Glomerular visceral epithelial cell (primary cell): Measurements from ENCODE around the gene GRK6.
A peak's percentile ranks its signal among the peaks of the same experiment; 100 is the strongest.
"Not testable (repeated sequence)": the region's sequence is repeated elsewhere in the genome, so short reads cannot be mapped to it uniquely, and the experiment has no call there.

ENCODE experiments used
- DNase-seq: peaks from one replicate; pipeline ENCODE4 v3.0.0-alpha.2; 2016; ENCODE audit errors: extremely low spot score

Gene GRK6

DNA sequence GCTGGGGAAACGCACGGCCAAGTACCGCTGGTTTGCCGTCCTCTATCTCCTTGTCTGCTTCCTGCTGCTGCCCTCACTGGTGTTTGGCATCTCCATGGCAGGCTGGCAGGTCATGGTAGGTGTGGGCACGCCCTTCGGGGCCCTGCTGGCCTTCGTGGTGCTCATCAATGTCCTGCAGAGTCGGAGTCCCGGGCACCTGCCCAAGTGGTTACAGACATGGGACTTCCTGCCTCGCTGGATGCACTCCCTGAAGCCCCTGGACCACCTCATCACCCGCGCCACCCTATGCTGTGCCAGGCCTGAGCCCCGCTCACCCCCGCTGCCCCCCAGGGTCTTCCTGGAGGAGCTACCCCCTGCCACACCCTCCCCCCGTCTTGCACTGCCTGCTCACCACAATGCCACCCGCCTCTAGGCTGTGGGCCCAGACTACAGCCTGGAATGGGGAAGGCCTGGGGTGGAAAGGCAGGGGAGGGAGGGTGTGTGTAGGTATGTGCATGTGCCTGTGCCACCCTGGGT is 28.5 kb upstream of the GRK6 start:
- no peak for DNase-seq

DNA sequence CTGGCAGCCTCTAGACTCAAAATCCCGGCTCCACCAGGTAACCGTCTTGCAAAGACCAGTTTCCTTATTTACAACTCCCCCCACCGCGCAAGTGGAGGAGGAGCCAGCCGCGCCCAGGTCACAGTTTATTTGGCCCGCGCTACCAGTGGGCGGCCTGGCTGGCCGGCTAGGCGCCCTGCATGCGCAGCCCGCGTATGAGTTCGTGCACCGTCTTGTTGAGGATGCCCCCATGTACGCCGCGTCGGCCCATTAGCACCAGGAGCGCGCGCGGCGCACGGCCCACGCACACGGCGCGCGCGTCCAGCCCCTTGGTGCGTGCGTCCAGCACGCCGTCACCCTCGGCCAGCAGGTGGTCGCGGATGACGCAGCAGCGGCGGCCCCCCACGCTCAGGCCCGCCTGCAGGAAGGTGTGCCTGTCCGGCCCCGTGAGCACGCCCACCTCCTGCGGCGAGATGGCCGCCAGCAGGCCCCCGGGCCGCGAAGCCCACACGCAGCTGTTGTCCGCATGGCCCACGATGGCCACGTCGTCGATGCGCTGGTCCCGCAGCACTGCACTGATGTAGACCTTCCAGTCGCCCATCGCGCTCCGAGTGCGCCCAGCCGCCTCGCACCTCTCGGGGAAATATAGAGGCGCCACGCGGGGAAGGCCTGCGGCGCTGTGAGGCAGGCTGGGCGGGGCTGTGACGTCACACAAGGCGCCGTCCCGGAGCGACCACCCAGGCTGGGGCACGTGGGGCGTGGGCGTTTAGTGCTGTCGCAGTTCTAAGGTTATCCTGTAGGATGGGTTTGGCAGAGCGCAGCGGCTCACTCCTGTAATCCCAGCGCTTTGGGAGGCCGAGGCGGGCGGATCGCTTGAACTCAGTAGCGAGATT is 26.2 kb upstream of the GRK6 start, which contains the start of gene PFN3:
PFN3 (minus strand) TSS at position 665 of the 872 bp plus-strand sequence; CDS start at position 580, 85 bp downstream.
- DNase-seq, result no peak

GRCh38 chr5:177402271-177403043 is 24.0 kb upstream of the GRK6 start:
- peak; percentile 75 for DNase-seq

GRCh38 chr5:177403102-177403791 is 23.2 kb upstream of the GRK6 start:
- DNase-seq, result peak; percentile 20

- peak; percentile 86 for DNase-seq
Observed at GRCh38 chr5:177403792-177404640, 22.5 kb upstream of the GRK6 start.

GRCh38 chr5:177404641-177405179 is 21.8 kb upstream of the GRK6 start:
- DNase-seq, result no peak

DNA sequence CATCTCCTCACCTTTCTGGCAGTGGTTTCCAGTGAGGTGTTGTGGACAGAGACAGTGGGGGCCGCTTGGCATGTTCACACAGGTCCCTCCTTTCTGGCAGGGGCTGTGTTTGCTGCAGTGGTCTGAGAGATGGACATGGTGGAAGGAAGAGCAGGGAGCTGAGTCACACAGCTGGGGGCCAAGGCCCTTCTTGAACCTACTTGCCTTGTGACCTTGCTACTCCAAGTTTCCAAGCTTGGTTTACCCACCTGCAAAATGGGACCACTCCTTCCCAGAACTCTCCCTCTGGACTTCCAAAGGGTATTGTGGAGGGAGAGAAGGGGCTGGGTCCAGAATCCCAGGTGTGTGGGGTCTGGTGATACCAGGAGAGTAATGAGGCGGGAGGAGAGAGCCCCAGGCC is 21.2 kb upstream of the GRK6 start:
- DNase-seq, result no peak

- DNase-seq, result no peak
Observed at GRCh38 chr5:177405805-177406204, 20.7 kb upstream of the GRK6 start.

- no peak for DNase-seq
Observed at GRCh38 chr5:177409043-177409801, 17.3 kb upstream of the GRK6 start, which contains the start of gene F12. TSS of gene F12 (minus strand) at chr5:177409564. CDS start at chr5:177409527, 37 bp downstream.

DNA sequence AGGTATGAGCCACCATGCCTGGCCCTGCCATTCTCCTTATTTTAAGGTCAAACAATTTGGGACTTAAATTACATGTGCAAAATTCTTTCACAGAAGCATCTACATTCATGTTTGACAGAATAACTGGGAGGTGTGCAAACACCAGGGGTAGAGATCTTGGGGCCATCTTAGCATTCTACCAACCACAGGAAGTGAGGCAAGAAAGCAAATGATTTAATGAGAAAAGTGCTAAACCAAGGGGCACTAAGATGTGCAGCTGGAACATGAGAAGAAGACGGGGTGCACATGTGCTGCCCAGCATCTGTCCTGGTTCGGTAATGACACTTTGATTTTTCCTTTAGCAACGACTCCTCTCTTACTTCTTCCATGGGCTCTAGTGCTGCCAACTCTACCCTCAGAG is 15.9 kb upstream of the GRK6 start:
- no peak for DNase-seq

DNA sequence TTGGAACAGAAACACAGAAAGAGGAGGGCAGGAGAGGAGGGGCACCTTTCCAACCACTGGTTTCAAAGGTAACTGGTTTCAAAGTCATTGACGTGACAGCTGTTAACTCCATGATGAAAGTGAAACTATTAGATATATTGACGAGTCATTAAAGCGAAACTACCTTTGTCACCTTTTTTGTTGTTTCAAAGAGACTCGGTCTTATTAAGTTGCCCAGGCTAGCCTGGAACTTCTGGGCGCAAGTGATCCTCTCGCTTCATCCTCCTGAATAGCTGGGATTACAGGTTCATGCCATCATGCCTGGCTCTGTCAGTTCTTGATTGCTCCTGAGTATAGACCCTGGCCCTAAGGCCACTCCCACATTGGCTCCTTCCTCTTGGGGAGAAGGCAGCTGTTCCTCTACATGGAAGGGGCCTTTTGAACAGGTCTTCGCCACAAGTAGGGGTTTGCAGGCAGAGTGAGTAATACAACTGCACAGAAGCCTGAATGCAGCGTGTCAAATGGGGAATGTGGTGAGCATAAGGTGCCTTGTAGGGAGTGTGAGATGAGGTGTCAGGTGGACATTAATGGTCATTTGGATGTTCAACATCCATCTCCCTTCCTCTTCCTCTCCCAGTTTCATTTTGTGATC is 13.8 kb upstream of the GRK6 start:
- DNase-seq, result no peak

GRCh38 chr5:177414481-177414880 is 12.0 kb upstream of the GRK6 start:
- DNase-seq, result no peak

GRCh38 chr5:177417081-177417480 is 9.4 kb upstream of the GRK6 start:
- DNase-seq, result not testable (repeated sequence)

GRCh38 chr5:177419046-177419445 is 7.4 kb upstream of the GRK6 start:
- DNase-seq, result peak; percentile 28

GRCh38 chr5:177420472-177420871 is 6.0 kb upstream of the GRK6 start:
- not testable (repeated sequence) for DNase-seq

DNA sequence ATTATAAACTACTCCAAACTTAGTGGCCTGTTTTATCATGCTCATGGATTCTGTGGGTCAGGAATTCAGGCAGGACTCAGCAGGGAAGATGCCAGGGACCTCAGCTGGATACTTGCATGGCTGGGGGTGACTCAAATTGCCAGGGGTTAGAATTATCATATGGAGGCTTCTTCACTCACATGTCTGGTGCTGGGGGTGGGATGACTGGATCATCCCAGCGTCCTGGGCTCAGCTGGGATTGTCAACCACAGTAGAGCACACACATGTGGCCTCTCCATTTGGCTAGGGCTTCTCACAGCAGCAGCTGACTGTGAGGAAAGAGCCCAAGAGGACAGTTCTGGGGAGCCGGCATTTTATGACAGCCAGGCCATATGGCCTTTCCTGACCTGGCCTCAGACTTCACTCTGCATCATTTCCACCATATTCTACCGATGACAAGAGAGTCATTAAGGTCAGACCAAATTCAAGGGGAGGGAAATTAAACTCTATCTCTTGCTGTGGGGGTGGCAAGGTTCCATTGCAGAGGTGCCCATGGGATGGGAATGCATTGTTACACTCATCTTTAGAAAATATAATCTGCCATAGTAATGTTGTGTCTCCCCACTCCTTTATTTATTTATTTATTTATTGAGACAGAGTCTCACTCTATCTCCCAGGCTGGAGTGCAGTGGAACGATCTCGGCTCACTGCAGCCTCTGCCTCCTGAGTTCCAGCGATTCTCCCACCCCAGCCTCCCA is 5.2 kb upstream of the GRK6 start:
- no peak for DNase-seq

GRCh38 chr5:177423671-177424070 is 2.8 kb upstream of the GRK6 start:
- no peak for DNase-seq

DNA sequence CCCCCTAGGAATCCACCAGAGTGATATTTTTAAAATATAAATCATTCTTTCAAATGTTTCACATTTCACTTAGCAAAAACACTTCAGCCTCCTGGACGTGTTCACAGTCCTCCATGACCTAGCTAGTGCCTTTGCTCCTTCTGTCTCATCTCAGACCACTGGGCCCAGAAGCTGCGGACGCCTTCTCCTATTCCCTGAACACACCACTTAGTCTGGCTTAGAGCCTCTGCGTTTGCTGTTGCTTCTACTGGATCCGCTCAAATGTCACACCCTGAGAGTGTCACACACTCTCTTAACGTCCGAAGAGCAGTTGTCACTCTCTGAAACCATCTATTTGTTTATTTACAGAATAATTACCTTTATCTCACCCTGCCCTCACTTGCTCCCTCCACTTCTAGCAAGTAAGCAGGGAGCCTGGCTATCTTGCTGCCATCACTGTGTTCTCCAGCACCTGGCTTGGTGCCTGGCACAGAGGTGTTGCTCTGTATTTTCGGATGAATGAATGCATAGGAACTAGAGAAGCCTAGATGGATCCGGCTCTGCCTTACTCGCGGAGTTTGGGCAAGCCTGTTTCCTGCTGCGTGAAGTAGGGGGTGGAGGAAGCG is 1.2 kb upstream of the GRK6 start:
- no peak for DNase-seq
